ENCODE measurements around the gene HMBS. TPM values are rescaled to one million over a fixed set of nuclear protein-coding genes. Genes with fewer than 3 reads are reported as not detected.
"Not testable (repeated sequence)": the region's sequence is repeated elsewhere in the genome, so short reads cannot be mapped to it uniquely, and the experiment has no call there.

The HMBS gene
- total RNA-seq, 1 experiment from 2014 or later, result 61.6 TPM

DNA sequence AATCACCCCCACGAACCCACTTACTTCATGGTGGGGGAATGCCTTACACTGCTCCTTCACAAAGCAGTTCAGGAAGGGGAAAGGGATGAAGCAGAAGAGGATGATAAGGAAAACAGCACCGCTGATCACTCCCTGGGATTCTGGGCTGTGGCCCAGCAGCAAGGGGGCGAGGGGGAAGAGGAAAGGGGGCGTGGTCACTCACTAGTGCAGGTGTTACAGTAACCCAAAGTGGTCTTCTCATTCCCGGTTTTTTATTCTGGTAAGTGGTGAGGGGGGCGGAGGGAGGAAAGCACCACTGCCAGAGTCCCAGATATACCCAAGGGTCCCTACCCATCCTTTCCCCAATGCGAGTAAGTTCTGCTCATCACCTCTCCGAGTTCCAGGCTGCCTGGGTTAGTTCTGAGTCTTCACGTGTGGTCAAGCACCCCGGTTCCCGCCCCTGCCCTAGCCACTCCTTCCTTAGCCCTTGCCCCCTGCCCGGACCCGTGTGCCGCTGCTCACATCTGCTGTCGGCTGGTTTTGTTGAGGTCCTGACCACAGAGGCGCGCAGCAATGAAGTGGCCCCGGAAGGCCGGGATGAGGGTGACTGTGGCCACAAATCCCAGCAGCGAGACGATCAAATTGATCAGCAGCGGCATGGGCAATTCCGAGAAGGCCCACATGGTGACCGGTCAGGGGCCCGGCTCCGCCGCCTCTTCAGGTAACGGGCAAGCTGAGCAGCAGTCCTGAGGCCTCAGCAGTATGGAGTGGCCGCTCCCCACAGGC, 16.5 kb downstream of the HMBS start:
- Histone ChIP-seq H3K27me3 (ENCODE audit: control insufficient read depth, insufficient read depth, low read length) (no peaks in the 10 kb centered on the region), H3K36me3 (ENCODE audit: control insufficient read depth, insufficient read depth, low read length) (0 out of 2 replicates have a peak, but pooled peaks cover 6% of the 10 kb centered on the region), H3K4me3 (ENCODE audit: low read depth in 2 of 2, low read length in 2 of 2) (peak overlapping the region; percentile 87 to 90), H3K4me1 (ENCODE audit: control insufficient read depth, insufficient read depth, low read length) (peaks cover 14% of the 10 kb centered on the region), H3K27ac (ENCODE audit: low read length) (peak overlapping the region; percentile 99), H3K9me3 (ENCODE audit: control insufficient read depth, insufficient read depth, low read depth, low read length) (no peaks in the 10 kb centered on the region)
- peak; percentile 62 for ATAC-seq
- in situ Hi-C loops (cut with HindIII; ENCODE audit: low pct_unique_long_range_greater_than_20kb, low sequenced_read_pairs), result no loop called here
- ChIA-PET CTCF (interaction anchor here (0.7 to 1.7 kb wide), 4 partner anchors 25 to 237 kb away, joined by 3 to 16 read pairs (median 4); no protein-coding TSS in a partner anchor), POLR2A (interaction anchor here (0.6 to 0.8 kb wide), 6 partner anchors 9 to 309 kb away, joined by 3 to 10 read pairs (median 5); no protein-coding TSS in a partner anchor)
- DNase-seq (ENCODE audit: low read depth, low spot score), result no peak
- TF ChIP-seq, protein P1, sequence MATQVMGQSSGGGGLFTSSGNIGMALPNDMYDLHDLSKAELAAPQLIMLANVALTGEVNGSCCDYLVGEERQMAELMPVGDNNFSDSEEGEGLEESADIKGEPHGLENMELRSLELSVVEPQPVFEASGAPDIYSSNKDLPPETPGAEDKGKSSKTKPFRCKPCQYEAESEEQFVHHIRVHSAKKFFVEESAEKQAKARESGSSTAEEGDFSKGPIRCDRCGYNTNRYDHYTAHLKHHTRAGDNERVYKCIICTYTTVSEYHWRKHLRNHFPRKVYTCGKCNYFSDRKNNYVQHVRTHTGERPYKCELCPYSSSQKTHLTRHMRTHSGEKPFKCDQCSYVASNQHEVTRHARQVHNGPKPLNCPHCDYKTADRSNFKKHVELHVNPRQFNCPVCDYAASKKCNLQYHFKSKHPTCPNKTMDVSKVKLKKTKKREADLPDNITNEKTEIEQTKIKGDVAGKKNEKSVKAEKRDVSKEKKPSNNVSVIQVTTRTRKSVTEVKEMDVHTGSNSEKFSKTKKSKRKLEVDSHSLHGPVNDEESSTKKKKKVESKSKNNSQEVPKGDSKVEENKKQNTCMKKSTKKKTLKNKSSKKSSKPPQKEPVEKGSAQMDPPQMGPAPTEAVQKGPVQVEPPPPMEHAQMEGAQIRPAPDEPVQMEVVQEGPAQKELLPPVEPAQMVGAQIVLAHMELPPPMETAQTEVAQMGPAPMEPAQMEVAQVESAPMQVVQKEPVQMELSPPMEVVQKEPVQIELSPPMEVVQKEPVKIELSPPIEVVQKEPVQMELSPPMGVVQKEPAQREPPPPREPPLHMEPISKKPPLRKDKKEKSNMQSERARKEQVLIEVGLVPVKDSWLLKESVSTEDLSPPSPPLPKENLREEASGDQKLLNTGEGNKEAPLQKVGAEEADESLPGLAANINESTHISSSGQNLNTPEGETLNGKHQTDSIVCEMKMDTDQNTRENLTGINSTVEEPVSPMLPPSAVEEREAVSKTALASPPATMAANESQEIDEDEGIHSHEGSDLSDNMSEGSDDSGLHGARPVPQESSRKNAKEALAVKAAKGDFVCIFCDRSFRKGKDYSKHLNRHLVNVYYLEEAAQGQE (IDR thresholded peaks at IDR 0.05; ENCODE audit: insufficient read depth in 1 of 2, low read depth in 2 of 2, low read length in 1 of 2), result no peak
- 0 out of 2 replicates have a peak, but pooled peaks have one; percentile 54 for TF ChIP-seq SIN3A (IDR thresholded peaks at IDR 0.05; ENCODE audit: borderline replicate concordance, insufficient read depth, low read depth, low read length)
- TSS peak; percentile 80 for BruUV-seq (replicated peaks)
- intact Hi-C loops (cut with micrococcal nuclease; ENCODE audit: unreplicated experiment), result loop anchor here (2.0 kb wide), 1 partner anchor 222 kb away; no protein-coding TSS in a partner anchor

DNA sequence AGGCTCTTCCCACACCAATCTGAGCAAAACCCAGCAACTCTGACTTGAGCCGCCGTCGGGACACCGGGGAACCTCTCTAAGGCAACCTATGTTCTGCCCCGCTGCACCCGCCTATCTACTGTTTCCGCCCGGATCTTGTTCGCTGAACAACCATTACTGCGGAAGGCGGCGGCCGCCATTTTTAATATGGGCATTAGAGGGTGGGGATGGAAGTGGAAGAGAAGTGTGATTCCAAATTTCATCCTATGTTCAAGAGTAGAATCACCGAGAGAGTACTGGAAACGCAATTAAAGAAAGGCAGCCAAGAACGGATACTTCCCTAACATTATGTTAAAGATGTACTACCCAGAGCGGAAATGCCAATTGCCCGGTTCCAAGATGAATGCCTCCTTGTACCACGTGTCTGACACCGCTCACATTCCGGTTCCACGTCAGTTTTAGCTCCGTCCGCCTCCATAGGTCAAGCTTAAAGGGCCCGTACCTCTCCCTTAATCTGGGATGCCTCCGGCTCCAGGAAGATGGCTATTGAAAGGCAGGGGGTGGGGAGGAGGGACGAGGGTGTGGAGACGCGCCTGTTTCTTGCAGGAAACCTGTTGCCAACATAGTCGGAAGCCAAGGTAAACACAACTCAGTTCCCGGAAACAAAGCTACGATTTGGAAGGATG, 17.2 kb downstream of the HMBS start, which contains the start of gene DPAGT1:
TSS of gene DPAGT1 (minus strand) at position 95 of the 665 bp plus-strand sequence. CDS start 198 bp downstream, outside the sequence.
- DNase-seq (ENCODE audit: low read depth, low spot score) (peak; percentile 94), ATAC-seq (peak; percentile 92)
- peaks cover 21% of the 10 kb centered on the region for H3K4me1 ChIP-seq (ENCODE audit: control insufficient read depth, insufficient read depth, low read length)
- BruUV-seq (replicated peaks), result no TSS peak
- CTCF ChIA-PET, result interaction anchor here (0.6 to 1.7 kb wide), 6 partner anchors 11 to 236 kb away, joined by 3 to 16 read pairs (median 4); no protein-coding TSS in a partner anchor
- peak; percentile 68 for TF ChIP-seq TCF7L2 (IDR thresholded peaks at IDR 0.05; ENCODE audit: low read depth, low read length)
- TF ChIP-seq POLR2AphosphoS5 (IDR thresholded peaks at IDR 0.05; ENCODE audit: low read depth, low read length), result peak; percentile 74; the same call in 1 of the 2 replicates
- TF ChIP-seq, protein P1 (IDR thresholded peaks at IDR 0.05; ENCODE audit: insufficient read depth in 1 of 2, low read depth in 2 of 2, low read length in 1 of 2), result no peak
- TF ChIP-seq, protein P2, sequence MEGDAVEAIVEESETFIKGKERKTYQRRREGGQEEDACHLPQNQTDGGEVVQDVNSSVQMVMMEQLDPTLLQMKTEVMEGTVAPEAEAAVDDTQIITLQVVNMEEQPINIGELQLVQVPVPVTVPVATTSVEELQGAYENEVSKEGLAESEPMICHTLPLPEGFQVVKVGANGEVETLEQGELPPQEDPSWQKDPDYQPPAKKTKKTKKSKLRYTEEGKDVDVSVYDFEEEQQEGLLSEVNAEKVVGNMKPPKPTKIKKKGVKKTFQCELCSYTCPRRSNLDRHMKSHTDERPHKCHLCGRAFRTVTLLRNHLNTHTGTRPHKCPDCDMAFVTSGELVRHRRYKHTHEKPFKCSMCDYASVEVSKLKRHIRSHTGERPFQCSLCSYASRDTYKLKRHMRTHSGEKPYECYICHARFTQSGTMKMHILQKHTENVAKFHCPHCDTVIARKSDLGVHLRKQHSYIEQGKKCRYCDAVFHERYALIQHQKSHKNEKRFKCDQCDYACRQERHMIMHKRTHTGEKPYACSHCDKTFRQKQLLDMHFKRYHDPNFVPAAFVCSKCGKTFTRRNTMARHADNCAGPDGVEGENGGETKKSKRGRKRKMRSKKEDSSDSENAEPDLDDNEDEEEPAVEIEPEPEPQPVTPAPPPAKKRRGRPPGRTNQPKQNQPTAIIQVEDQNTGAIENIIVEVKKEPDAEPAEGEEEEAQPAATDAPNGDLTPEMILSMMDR (IDR thresholded peaks at IDR 0.05), result no peak
- TF ChIP-seq SIN3A (IDR thresholded peaks at IDR 0.05; ENCODE audit: borderline replicate concordance, insufficient read depth, low read depth, low read length), result peak; percentile 79
- H3K4me3 ChIP-seq (ENCODE audit: low read depth in 2 of 2, low read length in 2 of 2), result peak within 1 kb of the TSS; percentile 87 to 90
- POLR2A ChIA-PET, result interaction anchor here (0.6 to 1.1 kb wide), 11 partner anchors 10 to 310 kb away, joined by 3 to 20 read pairs (median 5); partner anchors contain the start of genes HMBS, RPS25, TRAPPC4 and VPS11
- no peaks in the 10 kb centered on the region for H3K9me3 ChIP-seq (ENCODE audit: control insufficient read depth, insufficient read depth, low read depth, low read length)
- no peaks in the 10 kb centered on the region for H3K27me3 ChIP-seq (ENCODE audit: control insufficient read depth, insufficient read depth, low read length)
- 0 out of 2 replicates have a peak, but pooled peaks cover 6% of the 10 kb centered on the region for H3K36me3 ChIP-seq (ENCODE audit: control insufficient read depth, insufficient read depth, low read length)
- intact Hi-C loops (cut with micrococcal nuclease; ENCODE audit: unreplicated experiment) (loop anchor here (2.0 kb wide), 2 partner anchors 93 to 221 kb away; no protein-coding TSS in a partner anchor), in situ Hi-C loops (cut with HindIII; ENCODE audit: low pct_unique_long_range_greater_than_20kb, low sequenced_read_pairs) (no loop called here)
- peak within 1 kb of the TSS; percentile 99 for H3K27ac ChIP-seq (ENCODE audit: low read length)

DNA sequence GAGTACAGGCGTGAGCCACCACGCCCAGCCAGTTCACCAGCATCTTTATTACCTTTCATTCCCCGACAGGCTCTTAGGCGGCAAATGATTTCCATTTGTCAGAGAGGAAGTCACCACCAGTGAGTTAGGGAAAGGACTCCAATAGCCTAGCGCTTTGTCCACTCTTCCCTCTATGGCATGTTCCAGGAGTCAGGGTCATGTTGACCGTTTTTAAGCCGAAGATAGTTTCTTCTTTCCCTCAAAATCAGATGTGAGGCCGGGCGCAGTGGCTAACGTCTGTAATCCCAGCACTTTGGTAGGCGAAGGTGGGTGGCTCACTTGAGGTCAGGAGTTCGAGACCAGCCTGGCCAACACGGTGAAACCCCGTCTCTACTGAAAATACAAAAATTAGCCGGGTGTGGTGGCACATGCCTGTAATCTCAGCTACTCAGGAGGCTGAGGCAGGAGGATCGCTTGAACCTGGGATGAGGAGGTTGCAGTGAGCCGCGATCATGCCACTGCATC, 18.5 kb downstream of the HMBS start:
- ChIA-PET CTCF (interaction anchor here (0.7 to 1.7 kb wide), 4 partner anchors 20 to 235 kb away, joined by 4 to 16 read pairs (median 6); no protein-coding TSS in a partner anchor), POLR2A (interaction anchor here (0.6 to 0.7 kb wide), 2 partner anchors 9 to 84 kb away, joined by 3 to 12 read pairs; no protein-coding TSS in a partner anchor)
- ATAC-seq; BruUV-seq (replicated peaks); DNase-seq (ENCODE audit: low read depth, low spot score); H3K27me3 ChIP-seq (ENCODE audit: control insufficient read depth, insufficient read depth, low read length); in situ Hi-C loops (cut with HindIII; ENCODE audit: low pct_unique_long_range_greater_than_20kb, low sequenced_read_pairs); H3K9me3 ChIP-seq (ENCODE audit: control insufficient read depth, insufficient read depth, low read depth, low read length); H3K36me3 ChIP-seq (ENCODE audit: control insufficient read depth, insufficient read depth, low read length): not testable (repeated sequence)
- Histone ChIP-seq H3K4me1 (ENCODE audit: control insufficient read depth, insufficient read depth, low read length) (peaks cover 25% of the 10 kb centered on the region), H3K4me3 (ENCODE audit: low read depth in 2 of 2, low read length in 2 of 2) (peak overlapping the region; percentile 87 to 90), H3K27ac (ENCODE audit: low read length) (peak overlapping the region; percentile 99)
- intact Hi-C loops (cut with micrococcal nuclease; ENCODE audit: unreplicated experiment), result loop anchor here (2.0 kb wide), 1 partner anchor 92 kb away; no protein-coding TSS in a partner anchor
